Ishikawa (cell line): ENCODE results near the gene FSIP1.

Experiments
- CEBPB ChIP-seq: IDR thresholded peaks from 2 replicates; pipeline ENCODE4 v1.6.1; 2012
- CREB1 ChIP-seq: IDR thresholded peaks from 2 replicates; pipeline ENCODE4 v1.6.1; 2012; ENCODE audit warnings: low read depth
- EP300 ChIP-seq: IDR thresholded peaks from 2 replicates; pipeline ENCODE4 v1.6.1; 2012; ENCODE audit warnings: borderline replicate concordance
- FOXM1 ChIP-seq: IDR thresholded peaks from 2 replicates; pipeline ENCODE4 v1.6.1; 2012; ENCODE audit warnings: low read depth, borderline replicate concordance
- MAX ChIP-seq: IDR thresholded peaks from 2 replicates; pipeline ENCODE4 v1.6.1; 2012
- RAD21 ChIP-seq: IDR thresholded peaks from 2 replicates; pipeline ENCODE4 v1.6.1; 2012; ENCODE audit warnings: low read depth

DNA sequence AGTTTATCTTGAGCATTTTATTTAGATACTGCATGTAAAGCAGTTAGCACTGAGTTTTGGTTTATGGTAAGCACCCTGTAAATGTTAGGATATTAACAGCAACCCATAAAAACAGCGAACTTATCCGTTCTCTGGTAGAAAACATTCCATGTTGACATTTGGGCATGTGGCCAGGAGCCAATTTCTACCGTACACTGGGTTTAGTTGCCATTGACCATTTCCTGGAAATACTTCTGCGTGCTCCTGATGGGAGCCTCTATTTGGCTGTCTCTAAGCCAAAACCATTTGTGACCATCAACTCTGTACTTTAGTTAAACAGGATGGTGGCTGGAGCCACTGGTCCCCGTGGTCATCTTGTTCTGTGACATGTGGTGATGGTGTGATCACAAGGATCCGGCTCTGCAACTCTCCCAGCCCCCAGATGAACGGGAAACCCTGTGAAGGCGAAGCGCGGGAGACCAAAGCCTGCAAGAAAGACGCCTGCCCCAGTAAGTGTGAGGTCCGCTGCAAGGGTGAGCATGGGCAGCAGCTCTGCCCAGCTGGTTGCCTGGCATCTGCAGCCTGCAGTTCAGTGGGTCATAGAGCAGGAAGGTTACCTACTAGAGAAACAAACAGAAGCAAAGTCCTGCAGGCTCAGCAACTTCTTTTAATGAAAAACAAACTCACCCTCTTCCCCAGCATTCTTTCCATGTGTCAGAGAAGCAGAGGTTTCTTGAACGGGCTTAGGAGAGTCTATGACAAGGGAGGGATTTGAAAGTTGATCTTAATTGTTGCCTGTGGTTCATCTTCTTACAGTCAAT is 194.7 kb downstream of the FSIP1 start:
- TF ChIP-seq MAX (no peak), CREB1 (no peak), RAD21 (no peak), FOXM1 (no peak), EP300 (no peak), CEBPB (no peak)
